GM19452 (cell line): ENCODE data around the gene SLC6A18.
"Not testable (repeated sequence)": the region's sequence is repeated elsewhere in the genome, so short reads cannot be mapped to it uniquely, and the experiment has no call there.

Experiments
- ATAC-seq: cut with Tn5 transposase; IDR thresholded peaks from one replicate; pipeline ENCODE4 v1.9.1; 2021; ENCODE audit not compliant: unreplicated experiment

Gene SLC6A18

GRCh38 chr5:1249366-1250280, 24.4 kb downstream of the SLC6A18 start:
- ATAC-seq, result no peak

GRCh38 chr5:1251678-1252580, 26.7 kb downstream of the SLC6A18 start:
- ATAC-seq, result no peak

- ATAC-seq, result no peak
Measured at GRCh38 chr5:1252681-1253080, 27.5 kb downstream of the SLC6A18 start.

GRCh38 chr5:1253456-1254105, 28.4 kb downstream of the SLC6A18 start:
- no peak for ATAC-seq

- no peak for ATAC-seq
Measured at GRCh38 chr5:1254196-1254595, 29.0 kb downstream of the SLC6A18 start.

- ATAC-seq, result no peak
Measured at GRCh38 chr5:1255081-1255561, 29.9 kb downstream of the SLC6A18 start.

GRCh38 chr5:1256776-1257175, 31.6 kb downstream of the SLC6A18 start:
- ATAC-seq, result no peak

- no peak for ATAC-seq
Measured at GRCh38 chr5:1257363-1257762, 32.2 kb downstream of the SLC6A18 start.

GRCh38 chr5:1257841-1258240, 32.7 kb downstream of the SLC6A18 start:
- ATAC-seq, result no peak

- ATAC-seq, result no peak
Measured at GRCh38 chr5:1259806-1260480, 34.8 kb downstream of the SLC6A18 start.

- ATAC-seq, result no peak
Measured at GRCh38 chr5:1261643-1262042, 36.5 kb downstream of the SLC6A18 start.

- ATAC-seq, result no peak
Measured at GRCh38 chr5:1262381-1262780, 37.2 kb downstream of the SLC6A18 start.

GRCh38 chr5:1264211-1264610, 39.0 kb downstream of the SLC6A18 start:
- ATAC-seq, result no peak

- ATAC-seq, result no peak
Measured at GRCh38 chr5:1265026-1265425, 39.8 kb downstream of the SLC6A18 start.

GRCh38 chr5:1265461-1266455, 40.6 kb downstream of the SLC6A18 start:
- no peak for ATAC-seq

- no peak for ATAC-seq
Measured at GRCh38 chr5:1266791-1267190, 41.6 kb downstream of the SLC6A18 start.

GRCh38 chr5:1267464-1267863, 42.3 kb downstream of the SLC6A18 start:
- not testable (repeated sequence) for ATAC-seq

GRCh38 chr5:1268056-1268455, 42.9 kb downstream of the SLC6A18 start:
- ATAC-seq, result no peak

- no peak for ATAC-seq
Measured at GRCh38 chr5:1268666-1269065, 43.5 kb downstream of the SLC6A18 start.
